SHP77 (cell line): ENCODE results near the gene SMAD3.

ENCODE experiments used
- DNase-seq, 2 experiments: peaks; one replicate each; lab custom pipeline; 2025; lab: John Stamatoyannopoulos, UW

The SMAD3 gene

GRCh38 chr15:67080900-67081431 lies 15.6 kb downstream of the SMAD3 start:
- no peak for DNase-seq

GRCh38 chr15:67082007-67082536 lies 16.7 kb downstream of the SMAD3 start:
- DNase-seq, result no peak

GRCh38 chr15:67083135-67083762 lies 17.8 kb downstream of the SMAD3 start:
- no peak for DNase-seq

- no peak for DNase-seq
These were observed 19.2 kb downstream of the SMAD3 start for GRCh38 chr15:67084561-67084960.

GRCh38 chr15:67085237-67085817 lies 19.9 kb downstream of the SMAD3 start:
- no peak for DNase-seq

GRCh38 chr15:67085818-67086636 lies 20.6 kb downstream of the SMAD3 start:
- no peak for DNase-seq

GRCh38 chr15:67086637-67086914 lies 21.2 kb downstream of the SMAD3 start:
- no peak for DNase-seq

- DNase-seq, result no peak
These were observed 22.2 kb downstream of the SMAD3 start for GRCh38 chr15:67087507-67088172.

GRCh38 chr15:67089217-67090193 lies 24.1 kb downstream of the SMAD3 start:
- DNase-seq, result no peak

- DNase-seq, result no peak
These were observed 25.1 kb downstream of the SMAD3 start for GRCh38 chr15:67090297-67091070.

- no peak for DNase-seq
These were observed 25.9 kb downstream of the SMAD3 start for GRCh38 chr15:67091071-67091979.

- no peak for DNase-seq
These were observed 26.7 kb downstream of the SMAD3 start for GRCh38 chr15:67091980-67092677.

GRCh38 chr15:67092752-67093503 lies 27.5 kb downstream of the SMAD3 start:
- DNase-seq, result no peak

- no peak for DNase-seq
These were observed 28.1 kb downstream of the SMAD3 start for GRCh38 chr15:67093504-67093862.

GRCh38 chr15:67094001-67094826 lies 28.8 kb downstream of the SMAD3 start:
- DNase-seq, result no peak

GRCh38 chr15:67095912-67096311 lies 30.5 kb downstream of the SMAD3 start:
- no peak for DNase-seq
